Stimulated activated naive CD4-positive, alpha-beta T cell (primary cell): ENCODE results near the gene RAVER1.
"Not testable (repeated sequence)": the region's sequence is repeated elsewhere in the genome, so short reads cannot be mapped to it uniquely, and the experiment has no call there.

Source experiments
- DNase-seq, 6 experiments: peaks; one replicate each; lab custom pipeline; 2025; lab: John Stamatoyannopoulos, UW

Gene RAVER1

GRCh38 chr19:10332965-10333757 is at the start of gene RAVER1:
Gene RAVER1 (minus strand): TSS chr19:10333529. CDS start chr19:10333507, 22 bp downstream.
- peak; percentile 95 to 99 (median 97) for DNase-seq

- DNase-seq, result not testable (repeated sequence)
Measured at GRCh38 chr19:10383223-10383499, 49.8 kb upstream of the RAVER1 start.

- DNase-seq, result peak; percentile 93 to 97 (median 96)
Measured at GRCh38 chr19:10380313-10381102, 47.2 kb upstream of the RAVER1 start, which contains the start of gene TYK2. Gene TYK2 (minus strand): TSS chr19:10380572. CDS start chr19:10378406, 2,166 bp downstream.

- no peak for DNase-seq
Measured at GRCh38 chr19:10379880-10380312, 46.6 kb upstream of the RAVER1 start.

GRCh38 chr19:10378124-10378523 is 44.8 kb upstream of the RAVER1 start:
- DNase-seq, result no peak

GRCh38 chr19:10377140-10377640 is 43.9 kb upstream of the RAVER1 start:
- DNase-seq, result not testable (repeated sequence)

- no peak for DNase-seq
Measured at GRCh38 chr19:10374931-10375330, 41.6 kb upstream of the RAVER1 start.

GRCh38 chr19:10372690-10373089 is 39.4 kb upstream of the RAVER1 start:
- no peak for DNase-seq

- DNase-seq, result no peak
Measured at GRCh38 chr19:10368101-10368803, 34.9 kb upstream of the RAVER1 start.

- not testable (repeated sequence) for DNase-seq
Measured at GRCh38 chr19:10366950-10367512, 33.7 kb upstream of the RAVER1 start.

GRCh38 chr19:10365518-10365917 is 32.2 kb upstream of the RAVER1 start:
- DNase-seq, result no peak

GRCh38 chr19:10364644-10365043 is 31.3 kb upstream of the RAVER1 start:
- DNase-seq, result no peak

GRCh38 chr19:10363789-10364281 is 30.5 kb upstream of the RAVER1 start:
- no peak for DNase-seq

GRCh38 chr19:10362259-10362658 is 28.9 kb upstream of the RAVER1 start:
- DNase-seq, result no peak

GRCh38 chr19:10361569-10362011 is 28.3 kb upstream of the RAVER1 start:
- DNase-seq, result no peak

- no peak for DNase-seq
Measured at GRCh38 chr19:10356431-10356830, 23.1 kb upstream of the RAVER1 start.

GRCh38 chr19:10353793-10354391 is 20.6 kb upstream of the RAVER1 start:
- peak in 3 of 6 experiments; percentile 13 to 21 (median 19) for DNase-seq

GRCh38 chr19:10352764-10353671 is 19.7 kb upstream of the RAVER1 start:
- DNase-seq, result no peak

- no peak for DNase-seq
Measured at GRCh38 chr19:10346509-10346908, 13.2 kb upstream of the RAVER1 start.

- no peak for DNase-seq
Measured at GRCh38 chr19:10344780-10345179, 11.5 kb upstream of the RAVER1 start.
